ENCODE measurements around the gene ZBTB7C.

Gene ZBTB7C

DNA sequence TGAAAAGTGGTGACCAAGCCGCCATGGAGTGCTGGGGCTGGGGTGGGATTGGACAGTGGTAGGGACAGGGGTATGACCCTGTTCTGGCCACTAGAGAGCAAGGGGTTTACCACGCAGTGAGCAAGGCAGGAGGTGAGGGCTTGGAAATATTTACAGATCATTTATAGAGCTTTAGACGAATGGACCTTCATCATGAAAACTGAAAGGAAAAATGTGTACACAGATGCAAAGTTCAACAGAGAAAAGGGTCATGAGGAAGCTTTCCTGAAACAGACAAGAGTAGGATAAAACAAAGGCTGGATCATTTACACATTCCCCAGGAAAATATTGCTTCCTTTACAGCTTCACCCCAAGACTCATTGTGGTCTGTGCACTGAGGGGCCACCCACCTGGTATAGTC, 348.2 kb downstream of the ZBTB7C start:
- H3K4me3 ChIP-seq (replicated peaks; ENCODE audit: low read depth, low read length), result no peak overlapping the region
- no peak for DNase-seq (ENCODE audit: low read depth)
- TF ChIP-seq, protein P1, sequence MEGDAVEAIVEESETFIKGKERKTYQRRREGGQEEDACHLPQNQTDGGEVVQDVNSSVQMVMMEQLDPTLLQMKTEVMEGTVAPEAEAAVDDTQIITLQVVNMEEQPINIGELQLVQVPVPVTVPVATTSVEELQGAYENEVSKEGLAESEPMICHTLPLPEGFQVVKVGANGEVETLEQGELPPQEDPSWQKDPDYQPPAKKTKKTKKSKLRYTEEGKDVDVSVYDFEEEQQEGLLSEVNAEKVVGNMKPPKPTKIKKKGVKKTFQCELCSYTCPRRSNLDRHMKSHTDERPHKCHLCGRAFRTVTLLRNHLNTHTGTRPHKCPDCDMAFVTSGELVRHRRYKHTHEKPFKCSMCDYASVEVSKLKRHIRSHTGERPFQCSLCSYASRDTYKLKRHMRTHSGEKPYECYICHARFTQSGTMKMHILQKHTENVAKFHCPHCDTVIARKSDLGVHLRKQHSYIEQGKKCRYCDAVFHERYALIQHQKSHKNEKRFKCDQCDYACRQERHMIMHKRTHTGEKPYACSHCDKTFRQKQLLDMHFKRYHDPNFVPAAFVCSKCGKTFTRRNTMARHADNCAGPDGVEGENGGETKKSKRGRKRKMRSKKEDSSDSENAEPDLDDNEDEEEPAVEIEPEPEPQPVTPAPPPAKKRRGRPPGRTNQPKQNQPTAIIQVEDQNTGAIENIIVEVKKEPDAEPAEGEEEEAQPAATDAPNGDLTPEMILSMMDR (IDR thresholded peaks at IDR 0.05; ENCODE audit: low read length, missing control alignments), result no peak

DNA sequence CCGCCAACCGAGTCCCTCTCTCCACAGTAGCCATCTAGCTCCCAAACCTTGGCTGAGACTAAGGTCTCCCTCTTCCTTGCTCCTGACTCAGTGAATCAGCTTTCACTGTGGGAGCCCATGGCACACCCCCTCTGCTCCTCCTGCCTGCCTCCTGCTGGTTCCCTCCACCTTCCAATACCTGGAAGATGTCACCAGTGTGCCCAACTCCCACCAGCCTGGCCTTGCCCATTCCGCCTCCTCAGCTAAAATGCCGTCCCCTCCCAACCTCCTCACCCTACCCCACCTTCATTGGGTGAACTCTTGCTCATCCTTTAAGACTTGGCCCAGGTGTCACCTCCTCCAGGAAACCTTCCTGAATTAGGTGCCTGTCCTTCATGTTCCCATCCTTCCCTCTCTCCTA, 348.8 kb downstream of the ZBTB7C start:
- no peak overlapping the region for H3K4me3 ChIP-seq (replicated peaks; ENCODE audit: low read depth, low read length)
- TF ChIP-seq, protein P1 (IDR thresholded peaks at IDR 0.05; ENCODE audit: low read length, missing control alignments), result no peak
- no peak for DNase-seq (ENCODE audit: low read depth)

DNA sequence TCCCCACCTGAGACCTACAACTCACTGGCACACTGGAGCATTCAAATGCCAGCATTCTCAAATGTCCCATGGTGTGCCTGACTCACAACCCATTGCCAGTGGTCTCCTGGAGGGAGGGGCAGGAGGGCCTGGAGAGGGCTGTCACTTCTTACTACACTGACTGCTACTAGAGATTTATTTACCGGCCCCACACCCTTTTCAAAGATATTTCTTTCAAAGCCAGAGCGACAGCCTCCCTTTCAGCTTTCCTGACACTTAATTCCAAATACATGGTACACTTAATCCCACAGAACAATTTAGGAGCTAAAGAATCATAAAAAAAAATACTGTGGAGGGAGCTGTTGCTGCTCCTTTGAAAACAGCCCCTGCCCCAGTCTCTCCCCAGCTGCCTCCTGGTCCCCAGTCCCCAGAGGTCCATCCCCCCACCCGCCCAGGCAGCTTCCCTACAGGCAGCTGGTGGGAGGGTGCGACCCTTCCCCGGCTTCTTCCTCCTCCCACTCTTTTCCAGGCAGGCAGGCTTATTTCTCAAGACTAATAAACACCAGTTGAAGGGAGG, 349.6 kb downstream of the ZBTB7C start:
- no peak for DNase-seq (ENCODE audit: low read depth)
- no peak overlapping the region for H3K4me3 ChIP-seq (replicated peaks; ENCODE audit: low read depth, low read length)
- TF ChIP-seq, protein P1 (IDR thresholded peaks at IDR 0.05; ENCODE audit: low read length, missing control alignments), result no peak

DNA sequence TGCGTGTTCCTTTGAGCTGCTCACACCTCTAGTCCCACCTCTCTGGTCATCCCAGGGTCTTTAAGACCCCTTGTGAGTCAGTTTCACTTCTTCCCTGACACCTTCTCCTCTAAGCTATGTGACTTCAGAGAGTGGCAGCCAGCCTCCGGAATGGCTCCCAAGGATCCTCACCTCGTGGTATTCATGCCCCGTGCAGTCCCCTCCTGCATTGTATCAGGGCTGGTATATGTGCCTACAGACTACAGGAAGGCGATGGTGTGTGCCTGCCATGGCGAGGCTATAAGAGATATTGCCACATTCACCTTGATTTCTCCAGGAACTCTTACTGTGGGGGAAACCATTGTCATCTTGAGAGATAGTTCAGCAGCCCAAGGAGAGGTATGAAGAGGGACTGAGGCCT, 350.7 kb downstream of the ZBTB7C start:
- TF ChIP-seq, protein P1 (IDR thresholded peaks at IDR 0.05; ENCODE audit: low read length, missing control alignments), result no peak
- no peak for DNase-seq (ENCODE audit: low read depth)
- no peak overlapping the region for H3K4me3 ChIP-seq (replicated peaks; ENCODE audit: low read depth, low read length)

DNA sequence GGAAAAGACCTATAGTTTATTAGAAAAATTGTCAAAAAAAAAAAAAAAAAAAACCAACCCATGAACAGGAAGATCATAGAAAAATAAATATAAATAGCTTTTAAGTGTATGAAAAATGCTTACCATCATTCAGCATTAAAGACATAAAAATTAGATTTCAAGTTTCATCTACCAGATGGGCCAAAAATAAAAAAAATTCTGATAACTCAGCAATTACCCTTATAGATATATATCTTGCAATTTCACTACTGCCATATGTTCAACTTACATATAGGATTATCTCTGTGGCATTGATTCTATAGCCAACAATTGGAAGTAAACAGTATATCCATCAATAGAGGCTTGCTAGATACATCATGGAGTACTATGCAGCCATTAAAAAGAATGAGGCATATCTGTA, 352.2 kb downstream of the ZBTB7C start:
- DNase-seq (ENCODE audit: low read depth), result no peak
- TF ChIP-seq, protein P1 (IDR thresholded peaks at IDR 0.05; ENCODE audit: low read length, missing control alignments), result no peak
- no peak overlapping the region for H3K4me3 ChIP-seq (replicated peaks; ENCODE audit: low read depth, low read length)

DNA sequence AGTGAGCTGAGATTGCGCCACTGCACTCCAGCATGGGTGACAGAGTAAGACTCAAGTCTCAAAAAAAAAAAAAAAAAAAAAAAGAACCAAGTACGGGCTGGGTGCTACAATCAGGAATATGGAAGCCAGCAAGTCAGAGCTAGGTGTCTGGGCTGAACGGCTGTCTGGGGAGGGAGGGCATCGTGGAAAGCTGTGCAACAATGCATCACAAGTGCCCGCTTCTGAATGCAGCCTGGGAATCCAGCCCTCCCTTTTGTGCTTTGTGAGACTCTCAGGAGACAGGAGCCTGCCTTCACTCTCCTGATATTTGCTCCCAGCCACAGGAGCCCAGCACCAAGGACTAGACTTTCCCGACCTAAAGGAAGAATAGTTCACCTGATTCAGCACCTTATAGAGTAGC, 353.8 kb downstream of the ZBTB7C start:
- TF ChIP-seq, protein P1 (IDR thresholded peaks at IDR 0.05; ENCODE audit: low read length, missing control alignments), result no peak
- H3K4me3 ChIP-seq (replicated peaks; ENCODE audit: low read depth, low read length), result no peak overlapping the region
- DNase-seq (ENCODE audit: low read depth), result no peak

Data from fibroblast of pulmonary artery (primary cell).